GM18519 (cell line): ENCODE data around the gene HAGHL.
"Not testable (repeated sequence)": the region's sequence is repeated elsewhere in the genome, so short reads cannot be mapped to it uniquely, and the experiment has no call there.

Experiments used
- ATAC-seq: cut with Tn5 transposase; IDR thresholded peaks from one replicate; pipeline ENCODE4 v1.9.1; 2021; ENCODE audit warnings: mild to moderate bottlenecking, moderate library complexity; ENCODE audit not compliant: unreplicated experiment, low FRiP score

HAGHL gene

DNA sequence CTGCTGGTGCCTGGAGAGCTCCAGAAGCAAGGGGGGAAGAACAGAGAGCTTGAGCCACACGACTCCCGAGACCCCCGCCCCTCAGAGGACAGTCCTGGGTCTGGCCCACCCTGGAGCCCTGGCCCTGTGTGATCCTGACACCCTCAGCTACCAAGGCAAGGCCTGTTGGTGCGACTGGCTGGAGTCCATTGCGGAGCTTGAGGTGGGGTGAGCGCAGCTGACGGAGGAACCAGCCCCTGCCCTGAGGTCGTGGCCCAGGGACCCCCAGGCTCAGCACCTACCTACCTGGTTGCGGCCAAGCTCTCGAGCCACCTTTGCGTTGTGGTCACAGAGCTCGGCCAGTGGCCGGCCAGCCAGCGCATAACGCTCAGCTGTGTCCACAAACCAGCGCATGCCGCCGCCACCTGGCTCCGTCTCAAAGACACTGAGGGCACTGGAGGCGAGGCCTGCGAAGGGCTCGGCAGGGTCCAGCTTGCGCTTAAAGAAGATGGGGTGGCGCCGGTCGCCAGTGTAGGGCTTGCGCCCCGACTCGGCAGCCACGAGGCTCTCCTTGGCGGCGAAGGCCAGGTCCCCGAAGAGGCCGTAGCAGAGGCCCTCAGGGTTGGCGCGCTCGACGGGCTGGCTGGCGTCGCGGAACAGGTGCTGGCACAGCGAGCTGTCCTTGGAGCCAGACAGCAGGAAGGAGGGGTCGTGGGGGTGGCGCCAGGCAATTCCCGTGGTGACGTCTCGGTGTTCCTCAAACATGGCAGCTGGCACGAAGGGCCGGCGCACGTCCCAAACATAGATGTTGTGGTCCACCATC lies 40.2 kb upstream of the HAGHL start:
- ATAC-seq, result no peak

DNA sequence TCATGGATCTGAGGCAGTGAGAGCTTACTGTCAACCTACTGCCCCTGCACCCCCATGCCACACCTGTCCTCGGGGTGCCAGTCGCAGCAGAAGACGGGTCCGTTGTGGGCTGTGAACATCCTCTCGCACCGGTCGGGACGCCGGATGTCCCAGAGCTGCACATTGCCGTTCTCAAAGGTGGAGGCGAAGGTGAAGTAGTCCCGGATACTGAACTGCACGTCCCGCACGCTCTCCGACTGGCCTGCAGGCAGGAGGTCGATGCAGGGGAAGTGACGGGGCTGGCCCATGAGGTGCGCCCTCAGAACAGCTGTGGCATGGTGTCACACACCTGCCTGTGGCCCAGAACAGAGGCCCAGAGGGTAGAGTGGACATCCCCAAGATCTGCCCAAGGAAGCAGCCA lies 39.4 kb upstream of the HAGHL start:
- ATAC-seq, result no peak

DNA sequence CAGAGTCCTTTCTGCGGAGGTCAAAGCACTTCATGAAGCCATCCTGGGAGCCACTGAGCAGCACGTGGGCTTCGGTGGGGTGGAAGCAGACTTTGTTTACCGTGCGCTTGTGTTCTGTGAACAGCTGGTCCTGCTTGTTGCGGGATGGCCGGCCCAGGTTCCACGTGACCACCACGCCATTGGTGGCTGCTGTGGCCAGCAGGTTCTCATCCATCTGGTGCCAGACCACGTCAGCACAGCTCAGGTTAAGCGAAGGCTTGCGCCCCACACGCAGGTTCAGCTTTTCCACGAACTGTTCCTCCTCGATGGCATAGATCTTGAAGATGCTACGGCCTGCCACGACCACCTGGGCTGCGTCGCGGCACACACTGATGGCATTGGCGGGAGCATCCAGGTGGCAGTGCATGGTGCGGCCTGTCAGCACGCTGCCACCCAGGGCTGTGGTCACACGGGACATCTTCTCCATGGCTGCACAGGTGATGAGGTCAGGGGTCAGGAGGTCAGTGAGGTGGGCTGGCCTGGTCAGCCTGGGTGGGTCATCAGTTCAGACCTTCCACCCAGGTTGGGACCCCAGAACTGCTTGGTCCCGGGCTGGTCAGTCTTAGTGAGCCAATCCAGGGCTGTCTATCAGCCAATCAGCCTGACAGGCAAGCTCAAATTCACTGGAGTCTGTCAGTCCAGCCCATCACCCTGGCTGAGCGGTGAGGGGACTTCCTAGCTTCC lies 37.6 kb upstream of the HAGHL start:
- ATAC-seq, result no peak

DNA sequence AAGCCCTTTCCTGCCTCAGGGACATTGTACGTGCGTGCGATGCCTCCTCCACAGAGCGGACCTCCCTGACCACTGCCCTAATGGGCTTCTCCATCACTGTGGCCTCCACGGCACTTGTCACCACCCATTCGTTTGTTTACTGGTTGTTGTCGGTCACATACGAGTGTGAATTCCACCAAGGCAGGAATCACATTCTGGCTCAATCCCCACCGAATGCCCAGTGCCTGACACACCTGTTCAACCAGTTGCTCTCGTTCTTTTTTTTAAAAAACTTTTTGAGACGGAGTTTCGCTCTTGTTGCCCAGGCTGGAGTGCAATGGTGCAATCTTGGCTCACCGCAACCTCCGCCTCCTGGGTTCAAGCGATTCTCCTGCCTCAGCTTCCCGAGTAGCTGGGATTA lies 35.7 kb upstream of the HAGHL start:
- ATAC-seq, result not testable (repeated sequence)

DNA sequence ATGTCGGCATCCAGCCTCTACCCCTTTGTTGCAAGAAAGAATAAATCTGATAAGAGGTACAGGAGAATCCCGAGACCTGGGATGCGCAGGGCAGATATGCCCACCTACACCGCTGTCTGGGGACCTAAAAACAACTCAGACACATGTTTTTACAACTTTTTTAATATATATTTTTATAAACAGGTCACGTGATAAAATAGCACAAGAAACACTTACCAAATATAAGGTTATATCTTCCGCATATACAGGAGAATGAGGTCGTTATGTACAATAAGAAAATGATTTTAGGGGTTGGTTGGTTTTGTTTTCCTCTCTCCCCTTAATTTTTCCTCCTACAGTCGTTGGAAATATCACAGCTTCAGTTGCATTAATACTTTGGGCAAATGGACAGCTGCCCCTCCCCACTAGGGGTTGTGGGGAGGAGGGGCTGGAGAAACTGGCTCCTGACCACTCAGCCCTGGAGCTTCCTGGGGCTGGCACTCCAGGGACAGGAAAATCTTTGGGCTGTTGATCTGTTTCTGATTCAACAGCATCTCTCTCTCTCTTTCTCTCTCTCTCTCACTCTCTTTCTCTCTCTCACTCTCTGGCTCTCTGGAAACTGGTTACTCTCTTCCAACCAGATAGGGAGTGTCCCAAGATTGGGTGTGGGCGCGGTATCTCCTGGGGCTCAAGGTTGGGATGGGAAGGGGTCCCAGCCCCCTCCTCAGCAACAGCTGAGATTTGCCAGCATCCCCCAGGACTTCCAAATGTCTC lies 34.4 kb upstream of the HAGHL start:
- no peak for ATAC-seq

DNA sequence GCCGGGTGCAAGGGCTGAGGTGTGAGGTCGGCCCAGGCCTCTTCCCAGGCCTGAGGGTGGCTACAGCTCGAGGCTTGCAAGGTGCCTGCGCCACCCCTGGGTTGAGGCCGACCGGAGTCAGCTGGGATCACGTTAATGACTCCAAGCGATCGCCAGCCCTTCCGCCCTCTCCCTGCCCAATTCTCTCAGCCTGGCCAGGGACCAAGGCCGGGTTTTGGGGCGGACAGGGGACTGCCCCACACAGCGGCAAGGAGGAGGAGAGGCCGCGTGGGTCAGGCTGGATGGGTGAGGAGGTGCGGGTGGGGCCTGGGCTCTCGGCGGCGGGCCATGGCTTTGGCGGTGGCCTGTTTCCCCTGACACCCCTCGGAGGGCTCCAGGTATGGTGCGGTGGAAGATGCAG lies 33.5 kb upstream of the HAGHL start:
- ATAC-seq, result no peak

DNA sequence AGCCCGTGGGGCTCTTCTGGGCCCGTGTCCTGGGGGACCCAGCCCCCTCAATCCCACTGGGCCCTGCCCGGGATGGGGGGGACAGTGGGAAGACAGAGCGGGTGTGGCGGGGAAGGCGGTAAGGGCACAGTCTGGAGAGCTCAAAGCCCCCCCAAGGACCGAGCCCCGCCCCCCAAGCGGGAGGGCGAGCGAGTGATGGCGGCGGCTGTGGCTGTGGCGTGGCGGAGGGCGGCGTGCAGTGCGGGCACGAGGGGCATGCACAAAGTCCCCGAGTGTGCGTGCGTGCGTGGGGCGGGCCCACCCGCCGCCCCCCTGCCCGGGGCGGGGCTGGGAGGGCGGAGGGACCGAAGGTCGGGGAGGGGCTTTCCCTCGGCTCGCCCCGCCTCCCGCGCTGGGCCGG lies 33.1 kb upstream of the HAGHL start:
- ATAC-seq, result no peak

DNA sequence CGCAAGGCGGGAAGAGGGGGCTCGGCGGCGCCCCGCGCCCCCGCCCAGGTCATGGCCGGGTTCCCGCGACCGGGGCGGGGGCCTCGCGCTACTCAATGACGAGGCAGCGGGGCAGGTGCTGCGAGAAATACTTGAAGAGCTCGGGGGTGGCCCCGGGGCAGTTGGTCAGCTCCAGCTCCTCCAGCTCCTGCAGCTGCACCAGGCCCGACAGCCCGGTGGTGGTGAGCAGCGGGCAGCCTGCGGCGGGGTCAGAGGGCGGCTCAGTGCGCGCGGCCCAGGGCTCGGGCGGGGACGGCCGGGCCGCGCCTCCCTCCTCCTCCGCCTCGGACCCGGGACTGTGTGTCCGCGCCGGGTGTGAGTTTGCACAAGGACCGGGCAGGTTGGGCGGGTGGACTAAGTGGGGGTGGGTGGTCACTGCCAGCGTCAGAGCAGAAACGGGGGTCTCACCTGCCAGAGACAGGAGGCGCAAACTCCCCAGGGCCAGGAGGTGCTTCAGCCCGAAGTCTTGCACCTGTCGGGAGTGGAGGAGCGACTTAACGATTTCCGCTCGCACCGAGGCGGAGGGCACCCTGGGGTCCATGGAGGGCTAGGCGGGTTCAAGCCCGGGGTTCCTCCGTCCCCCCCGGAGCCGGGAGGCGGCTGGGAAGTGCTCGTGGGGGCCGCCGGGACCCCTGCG lies 32.6 kb upstream of the HAGHL start:
- ATAC-seq, result no peak

DNA sequence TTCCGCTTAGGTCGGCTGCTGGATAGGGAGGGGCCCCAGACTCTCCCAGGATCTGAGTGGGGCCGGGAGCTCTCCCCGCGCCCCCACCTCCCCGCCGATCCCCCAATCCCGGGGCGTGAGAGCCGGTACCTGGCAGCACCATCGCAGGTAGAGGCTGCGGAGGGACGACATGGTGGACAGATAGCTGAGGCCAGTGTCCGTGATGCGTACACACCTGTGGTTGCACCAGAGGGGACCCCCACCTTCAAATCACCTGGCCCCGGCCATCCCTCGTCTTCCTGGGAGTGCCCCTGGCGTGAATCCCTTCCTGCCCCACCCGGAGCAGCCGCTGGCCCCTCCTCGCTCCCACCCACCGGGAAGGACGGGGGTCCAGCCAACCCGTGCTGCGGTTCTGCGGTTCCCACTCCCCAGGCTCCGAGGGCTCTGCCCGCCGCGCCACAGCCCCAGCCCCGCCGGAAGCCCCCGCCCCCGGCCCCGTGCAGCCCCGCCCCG lies 32.0 kb upstream of the HAGHL start:
- no peak for ATAC-seq

DNA sequence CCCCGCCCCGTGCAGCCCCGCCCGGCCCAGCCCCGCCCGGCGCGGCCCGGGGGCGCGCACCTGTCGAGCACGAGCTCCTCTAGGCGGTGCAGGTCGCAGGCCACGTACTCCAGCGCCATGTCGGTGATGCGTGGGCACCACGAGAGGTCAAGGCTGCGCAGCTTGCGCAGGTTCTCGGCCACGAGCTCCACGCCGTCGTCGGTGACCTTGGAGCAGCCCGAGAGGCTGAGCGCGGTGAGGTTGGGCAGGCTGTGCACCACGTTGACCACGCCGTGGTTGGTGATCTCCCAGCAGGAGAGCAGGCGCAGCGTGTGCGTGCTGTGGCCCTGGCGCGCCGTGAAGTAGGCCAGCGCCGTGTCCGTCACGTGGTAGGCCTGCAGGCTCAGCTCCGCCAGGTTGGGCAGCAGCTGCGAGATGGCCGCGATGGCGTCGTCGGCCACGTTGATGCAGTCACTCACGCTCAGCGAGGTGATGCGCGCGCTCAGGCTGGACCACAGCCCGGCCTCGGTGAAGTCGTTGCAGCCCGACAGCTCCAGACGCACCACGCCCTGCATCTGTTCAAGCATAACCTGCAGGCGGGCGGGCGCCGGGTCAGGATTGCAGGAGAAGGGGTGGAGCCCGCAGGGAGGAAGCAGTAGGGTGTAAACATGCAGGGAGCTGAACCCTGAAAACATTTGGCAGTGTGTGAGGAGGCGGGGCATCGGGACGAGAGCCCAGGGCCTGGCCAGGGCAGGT lies 31.4 kb upstream of the HAGHL start:
- no peak for ATAC-seq

DNA sequence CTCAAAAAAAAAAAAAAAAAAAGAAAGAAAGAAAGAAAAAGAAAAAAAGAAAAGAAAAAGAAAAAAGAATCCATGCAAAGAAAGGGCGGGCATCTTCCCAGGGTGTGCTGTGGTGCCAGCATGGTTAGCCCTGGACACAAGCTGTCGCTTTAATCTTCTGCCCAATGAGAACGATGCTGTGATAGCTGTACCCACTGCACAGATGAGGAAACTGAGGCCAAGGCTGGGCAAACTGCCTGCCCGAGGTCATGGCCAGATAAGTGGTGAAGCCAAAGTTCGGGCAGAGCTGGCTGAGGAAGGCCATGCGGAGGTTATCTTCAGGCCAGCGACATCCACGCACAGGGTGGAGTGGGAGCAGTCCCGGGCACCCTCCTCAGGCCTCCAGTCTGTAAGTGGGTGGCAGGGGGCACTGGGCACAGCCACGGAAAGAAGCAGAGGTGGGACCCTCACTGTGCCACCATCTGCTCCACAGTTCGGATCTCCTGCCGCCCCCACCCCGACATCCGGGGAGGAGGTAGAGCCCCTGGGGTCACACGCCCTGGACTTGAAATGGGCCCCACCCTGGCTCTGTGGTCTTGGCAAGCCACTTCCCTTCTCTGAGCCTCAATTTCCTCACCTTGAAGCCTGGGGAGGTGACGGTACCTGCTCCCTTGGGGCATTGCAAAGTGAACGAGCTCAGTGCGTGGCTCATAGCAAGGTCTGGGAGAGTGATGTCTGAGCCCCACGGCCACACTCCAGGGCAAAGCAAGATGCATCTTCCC lies 27.8 kb upstream of the HAGHL start:
- no peak for ATAC-seq

DNA sequence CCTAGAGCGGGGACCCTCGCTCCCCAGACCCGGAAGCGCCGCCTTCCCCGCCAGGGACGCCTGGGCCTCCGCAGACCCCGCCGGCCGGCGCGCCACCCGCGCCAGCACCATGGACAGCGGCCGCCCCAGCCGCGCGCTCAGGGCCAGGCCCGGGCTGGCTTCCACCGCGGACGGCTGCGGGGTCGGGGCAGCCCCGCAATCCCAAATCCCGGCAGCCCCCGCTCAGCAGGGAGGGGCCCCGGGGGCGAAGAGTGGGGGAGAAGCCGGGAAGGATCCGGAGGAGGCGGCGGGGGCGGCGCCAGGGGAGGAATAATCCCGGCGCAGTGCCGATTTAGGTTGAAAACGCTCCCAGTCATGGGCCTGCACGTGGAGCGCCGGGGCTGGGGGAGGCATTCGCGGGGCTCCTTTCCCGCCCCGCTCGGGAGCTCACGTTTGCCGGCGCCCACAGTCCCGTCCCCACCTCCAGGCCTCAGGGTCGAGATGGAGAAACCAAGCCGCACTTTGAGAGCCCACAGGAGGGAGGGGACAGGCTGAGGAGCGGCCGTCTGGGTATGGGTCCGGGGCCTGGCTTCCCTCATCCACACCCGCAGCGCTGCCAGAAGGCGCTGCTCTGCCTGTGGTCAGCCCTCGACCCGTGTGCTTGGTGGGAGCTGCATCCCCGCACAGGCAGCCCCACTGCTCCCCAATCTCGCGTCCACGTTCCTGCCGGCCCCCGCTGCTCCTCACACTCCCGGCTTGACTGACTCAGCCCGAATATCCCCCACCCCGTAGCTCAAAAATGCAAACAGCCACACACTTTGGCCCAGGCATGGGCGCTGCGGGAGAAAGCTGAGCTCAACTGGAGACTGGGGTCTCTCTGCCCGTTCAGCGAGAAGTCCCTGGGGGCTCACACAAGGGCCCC lies 26.0 kb upstream of the HAGHL start:
- ATAC-seq, result no peak

DNA sequence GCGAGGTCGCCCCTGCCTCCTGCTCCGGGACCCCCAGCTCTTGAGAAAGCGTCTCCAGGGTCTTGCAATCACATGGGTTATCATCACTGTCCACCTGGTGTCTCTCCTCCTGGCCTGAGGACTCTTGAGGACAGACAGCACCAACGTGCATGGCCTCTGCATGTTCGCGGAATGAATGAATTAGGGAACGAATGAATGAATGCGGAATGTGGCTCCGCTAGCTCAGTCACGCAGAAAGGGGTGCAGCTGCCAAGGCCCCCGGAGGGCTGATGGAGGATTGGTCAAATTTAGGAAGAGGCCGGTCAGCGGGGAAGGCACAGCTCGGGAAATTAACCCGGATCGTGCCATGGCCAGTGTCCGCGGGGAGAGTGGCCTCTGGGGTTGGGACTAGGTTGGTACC lies 24.6 kb upstream of the HAGHL start:
- no peak for ATAC-seq

DNA sequence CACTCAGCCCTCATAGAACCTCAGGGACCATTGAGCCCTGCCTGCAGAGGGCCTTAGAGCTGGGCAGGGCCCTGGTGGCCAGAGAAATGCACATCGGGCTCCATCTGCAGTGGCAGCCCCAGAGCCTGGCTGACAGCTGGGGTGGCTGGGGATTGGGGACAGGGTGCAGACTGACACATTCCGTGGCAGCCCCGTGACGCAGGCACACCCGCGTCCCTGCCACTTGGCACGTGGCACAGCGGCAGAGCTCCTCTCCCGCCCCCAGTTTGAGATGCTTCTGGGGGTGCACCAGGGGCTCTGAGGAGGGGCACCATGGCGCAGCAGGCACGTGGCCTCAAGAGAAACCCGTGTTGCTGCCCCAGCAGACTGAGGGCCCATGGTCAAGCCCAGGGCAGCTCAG lies 23.5 kb upstream of the HAGHL start:
- no peak for ATAC-seq

DNA sequence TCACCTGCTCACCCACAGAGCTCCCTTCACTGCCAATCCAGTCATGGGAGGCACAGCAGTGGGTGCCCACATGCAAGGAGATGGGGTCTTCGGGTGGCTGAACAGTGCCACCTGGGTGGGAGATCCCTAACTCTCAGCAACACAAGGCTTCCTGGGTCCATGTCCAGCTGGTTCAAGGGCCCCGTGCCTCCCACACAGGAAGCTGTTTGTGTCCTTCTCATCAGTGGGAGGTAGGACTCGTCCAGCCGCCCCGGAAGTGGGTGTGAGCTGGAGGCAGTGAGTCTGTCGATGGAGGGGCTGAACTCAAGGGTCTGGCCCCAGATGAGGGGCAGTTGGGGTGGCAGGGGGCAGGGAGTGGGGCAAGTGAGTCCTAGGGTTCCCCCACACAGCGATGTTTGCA lies 22.9 kb upstream of the HAGHL start:
- ATAC-seq, result no peak

DNA sequence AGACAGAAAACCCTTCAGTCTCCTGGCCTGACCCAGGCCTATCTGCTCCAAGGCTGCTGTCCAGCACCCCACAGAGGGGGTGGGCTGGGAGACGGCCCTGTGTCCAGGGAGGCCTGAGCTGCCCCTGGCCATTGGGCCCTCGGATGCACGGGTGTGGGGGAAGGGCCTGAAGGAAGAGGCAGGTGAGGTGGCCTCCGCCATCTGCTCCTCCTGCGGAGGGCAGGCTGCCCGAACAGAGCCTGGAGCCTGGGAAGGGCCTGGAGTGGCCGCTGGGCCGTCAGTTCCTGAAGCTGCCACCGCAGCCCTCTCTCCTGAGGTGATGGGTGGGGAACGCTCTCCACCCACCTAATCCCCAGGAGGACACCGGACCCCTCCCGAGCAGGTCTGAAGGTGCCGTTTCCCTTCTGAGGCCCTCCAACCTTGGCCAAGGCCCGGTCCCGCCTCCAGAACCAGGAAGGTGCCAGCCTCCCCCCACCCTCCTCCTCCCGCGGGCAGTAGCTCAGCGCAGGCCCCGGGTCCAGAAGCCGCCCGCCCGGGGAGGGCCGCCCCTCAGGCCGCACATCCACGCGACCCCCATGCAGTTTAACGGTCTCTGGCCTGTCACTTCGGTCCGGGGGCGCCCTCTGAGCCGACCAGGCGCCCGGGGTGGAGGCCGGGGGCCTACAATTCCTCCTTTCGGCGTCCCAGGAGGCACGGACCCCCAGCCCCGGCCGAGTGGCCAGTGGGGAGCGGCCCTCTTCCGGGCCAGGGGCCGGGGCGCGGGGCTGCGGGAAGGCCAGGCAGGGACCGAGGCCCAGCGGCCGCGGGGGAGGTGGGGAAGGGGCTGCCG lies 22.1 kb upstream of the HAGHL start:
- ATAC-seq, result no peak

DNA sequence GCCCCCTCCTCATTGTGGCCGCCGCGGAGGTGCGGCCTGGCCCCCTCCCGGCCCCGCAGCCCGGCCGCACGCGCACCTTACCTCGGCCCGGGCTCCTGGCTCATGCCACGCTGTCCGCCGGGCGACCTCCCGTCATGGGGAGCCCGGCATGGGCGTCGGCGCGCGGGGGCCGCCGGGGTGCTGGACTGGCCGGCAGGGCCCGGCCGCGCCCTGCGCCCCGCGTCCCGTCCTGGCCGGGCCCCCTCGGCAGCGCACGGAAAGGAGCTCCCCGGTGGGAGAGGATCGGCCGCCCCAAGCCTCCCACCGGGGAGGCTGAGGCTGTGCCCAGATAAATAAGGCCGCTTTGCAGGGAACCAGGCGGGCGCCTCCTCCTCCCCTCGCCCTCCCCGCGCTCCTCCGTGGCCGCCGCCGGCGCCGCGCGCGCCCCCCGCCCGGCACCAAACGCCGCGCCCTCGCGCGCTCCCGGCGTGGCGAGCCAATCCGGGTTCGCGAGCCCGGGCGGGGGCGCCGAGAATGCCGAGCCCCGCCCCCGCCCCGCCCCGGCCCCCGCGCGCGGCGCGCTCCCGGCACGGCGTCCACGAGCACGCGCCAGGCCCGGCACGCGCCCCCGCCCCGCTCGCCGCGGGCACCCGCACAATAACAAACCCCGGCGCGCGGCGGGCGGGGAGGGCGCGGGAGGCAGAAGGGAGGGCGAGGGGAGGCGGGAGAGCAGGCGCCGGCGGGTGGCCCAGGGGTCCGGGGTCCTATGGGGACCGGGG lies 21.3 kb upstream of the HAGHL start, which contains the start of gene FBXL16:
Gene FBXL16, minus strand, starts transcription at position 371 of the 758 bp plus-strand sequence. CDS start 8,396 bp downstream, outside the sequence.
- ATAC-seq, result no peak
